Mononuclear cell (primary cell): Measurements from ENCODE around the gene HHEX. TPM values are rescaled to one million over a fixed set of nuclear protein-coding genes. Genes with fewer than 3 reads are reported as not detected.
A peak's percentile ranks its signal among the peaks of the same experiment; 100 is the strongest.
"Not testable (repeated sequence)": the region's sequence is repeated elsewhere in the genome, so short reads cannot be mapped to it uniquely, and the experiment has no call there.

Source experiments
- H3K27me3 ChIP-seq: 2 replicates; pipeline ENCODE4 v1.6.0; 2011; ENCODE audit warnings: low read length, control low read depth; ENCODE audit not compliant: insufficient read depth
- H3K4me1 ChIP-seq: 2 replicates; pipeline ENCODE4 v1.5.1; 2011; ENCODE audit warnings: mild to moderate bottlenecking, low read length, control low read depth; ENCODE audit not compliant: insufficient read depth
- H3K4me3 ChIP-seq: 2 replicates; pipeline ENCODE4 v1.5.1; 2011; ENCODE audit warnings: mild to moderate bottlenecking, low read length, moderate library complexity
- H3K9me3 ChIP-seq: 2 replicates; pipeline ENCODE4 v1.5.1; 2011; ENCODE audit warnings: low read depth, mild to moderate bottlenecking, control low read depth, low read length
- total RNA-seq: library from RNA; depleted of rRNA; stranded (reverse); fragments of >200 nt; gene quantifications from one replicate; pipeline ENCODE4 v1.2.3, GENCODE V29; 2012

HHEX gene
- 30.3 TPM for total RNA-seq

DNA sequence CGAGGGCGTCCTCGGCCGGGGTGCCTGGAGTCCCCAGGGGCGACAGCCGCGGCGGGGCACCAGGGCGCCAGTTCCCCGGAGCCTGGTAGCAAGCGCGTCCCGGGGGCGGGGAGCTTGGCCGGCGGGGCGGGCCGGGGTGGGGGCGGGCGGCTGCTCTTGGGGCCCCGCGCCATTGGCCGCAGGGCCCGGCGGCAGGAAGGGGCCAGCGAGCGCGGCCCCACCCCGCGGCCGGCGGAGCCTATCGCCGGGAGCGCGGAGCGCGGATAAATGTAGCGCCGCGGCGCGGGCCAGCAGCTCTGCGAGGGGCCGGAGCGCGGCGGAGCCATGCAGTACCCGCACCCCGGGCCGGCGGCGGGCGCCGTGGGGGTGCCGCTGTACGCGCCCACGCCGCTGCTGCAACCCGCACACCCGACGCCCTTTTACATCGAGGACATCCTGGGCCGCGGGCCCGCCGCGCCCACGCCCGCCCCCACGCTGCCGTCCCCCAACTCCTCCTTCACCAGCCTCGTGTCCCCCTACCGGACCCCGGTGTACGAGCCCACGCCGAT, at the start of gene HHEX:
Gene HHEX, plus strand, starts transcription at position 293 of the 548 bp plus-strand sequence. Its CDS starts 32 bp downstream, at position 325.
- H3K9me3 ChIP-seq: no peaks in the 10 kb centered on the region
- peak within 1 kb of the TSS; percentile 80 for H3K4me3 ChIP-seq
- peaks cover 6% of the 10 kb centered on the region for H3K27me3 ChIP-seq
- H3K4me1 ChIP-seq: peaks cover 40% of the 10 kb centered on the region

DNA sequence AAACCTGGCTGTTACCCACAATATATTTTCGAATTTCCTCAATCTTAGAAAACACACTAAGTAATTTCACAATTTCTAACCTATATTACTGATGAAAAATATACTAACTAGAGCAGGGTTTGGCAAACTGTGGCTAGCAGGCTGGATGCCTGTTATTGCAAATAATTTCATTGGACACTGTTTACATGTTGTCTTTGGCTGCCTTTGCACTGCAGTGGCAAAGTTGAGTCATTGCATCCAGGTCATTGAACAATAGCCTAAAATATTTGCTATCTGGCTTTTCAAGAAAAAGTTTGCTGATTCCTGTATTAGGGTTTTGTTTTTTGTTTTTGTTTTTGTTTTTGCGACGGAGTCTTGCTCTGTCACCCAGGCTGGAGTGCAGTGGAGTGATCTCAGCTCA, 49.6 kb upstream of the HHEX start:
- no peaks in the 10 kb centered on the region for H3K9me3 ChIP-seq
- no peak overlapping the region for H3K4me3 ChIP-seq
- H3K4me1 ChIP-seq: peaks cover 5% of the 10 kb centered on the region
- no peaks in the 10 kb centered on the region for H3K27me3 ChIP-seq

DNA sequence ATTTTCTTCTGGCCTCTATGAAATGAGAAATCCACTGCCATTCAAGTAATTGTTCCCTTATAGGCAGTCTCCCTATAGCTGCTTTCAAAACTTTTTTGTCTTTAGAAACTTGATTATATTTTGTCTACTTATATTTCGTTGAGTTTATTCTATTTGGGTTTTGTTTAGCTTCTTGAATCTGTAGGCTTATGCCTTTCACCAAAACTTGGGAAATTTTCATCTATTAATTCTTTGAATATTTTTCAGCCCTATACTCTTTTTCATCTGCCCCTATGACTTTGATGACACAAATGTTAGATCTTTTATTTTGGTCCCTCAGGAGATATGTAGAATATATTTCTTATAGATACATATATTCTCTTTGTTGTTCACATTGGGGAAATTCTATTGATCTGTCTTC, 48.3 kb upstream of the HHEX start:
- Histone ChIP-seq H3K4me1 (peaks cover 5% of the 10 kb centered on the region), H3K27me3 (no peaks in the 10 kb centered on the region), H3K9me3 (no peaks in the 10 kb centered on the region), H3K4me3 (no peak overlapping the region)

DNA sequence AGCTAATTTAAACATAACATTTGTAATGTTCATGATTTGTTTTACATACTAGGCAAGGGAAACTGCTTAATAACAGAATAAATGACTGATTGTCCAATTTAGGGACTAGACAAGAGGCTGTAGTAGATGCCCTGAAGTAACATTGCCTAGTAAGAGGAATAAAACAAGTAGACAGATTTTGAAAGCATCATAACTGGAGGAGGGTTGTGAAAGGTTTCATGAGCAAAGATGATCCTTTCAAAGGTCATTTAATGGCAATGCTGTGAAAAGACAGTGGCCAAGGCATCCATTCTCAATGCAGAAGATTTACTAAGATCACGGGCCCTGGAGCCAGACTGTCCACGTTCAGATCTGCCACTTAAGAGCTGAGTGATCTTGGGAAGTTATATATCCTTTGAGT, 44.8 kb upstream of the HHEX start:
- peaks cover 5% of the 10 kb centered on the region for H3K4me1 ChIP-seq
- no peak overlapping the region for H3K4me3 ChIP-seq
- no peaks in the 10 kb centered on the region for H3K27me3 ChIP-seq
- H3K9me3 ChIP-seq: no peaks in the 10 kb centered on the region

DNA sequence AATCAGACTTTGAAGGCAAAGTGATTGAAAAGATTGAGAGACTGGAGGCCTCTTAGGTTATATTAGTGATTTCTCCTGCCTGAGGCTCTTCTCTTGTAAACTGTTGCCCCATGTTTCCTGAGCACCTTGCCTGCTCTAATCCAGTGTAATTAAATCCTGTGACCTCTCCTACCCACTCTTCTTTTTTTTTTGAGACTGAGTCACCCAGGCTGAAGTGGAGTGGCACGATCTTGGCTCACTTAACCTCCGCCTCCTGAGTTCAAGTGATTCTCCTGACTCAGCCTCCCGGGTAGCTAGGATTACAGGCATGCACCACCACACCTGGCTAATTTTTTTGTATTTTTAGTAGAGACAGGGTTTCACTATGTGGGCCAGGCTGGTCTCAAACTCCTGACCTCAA, 38.9 kb upstream of the HHEX start:
- H3K4me3 ChIP-seq, H3K4me1 ChIP-seq, H3K27me3 ChIP-seq, H3K9me3 ChIP-seq: not testable (repeated sequence)

DNA sequence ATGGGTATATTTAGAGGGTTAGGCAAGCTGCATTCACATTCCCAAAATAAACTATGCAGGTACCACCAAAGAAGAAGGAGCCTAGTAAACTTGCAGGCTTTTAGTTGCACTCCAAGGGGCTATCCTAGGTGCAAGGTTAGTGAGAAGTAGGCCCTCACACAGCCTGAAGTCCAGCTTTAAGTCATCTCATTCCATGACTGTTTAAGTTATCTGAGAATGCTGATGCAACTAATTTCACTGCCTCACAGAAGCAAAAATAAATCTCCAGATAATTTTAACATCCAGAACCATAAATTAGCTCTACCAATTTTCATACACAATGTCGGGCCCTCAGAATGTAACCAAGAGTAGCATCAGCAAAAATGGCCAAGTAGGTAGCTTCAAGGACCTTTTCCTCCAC, 34.3 kb upstream of the HHEX start:
- no peaks in the 10 kb centered on the region for H3K9me3 ChIP-seq
- H3K4me3 ChIP-seq: no peak overlapping the region
- H3K27me3 ChIP-seq: no peaks in the 10 kb centered on the region
- H3K4me1 ChIP-seq: no peaks in the 10 kb centered on the region

DNA sequence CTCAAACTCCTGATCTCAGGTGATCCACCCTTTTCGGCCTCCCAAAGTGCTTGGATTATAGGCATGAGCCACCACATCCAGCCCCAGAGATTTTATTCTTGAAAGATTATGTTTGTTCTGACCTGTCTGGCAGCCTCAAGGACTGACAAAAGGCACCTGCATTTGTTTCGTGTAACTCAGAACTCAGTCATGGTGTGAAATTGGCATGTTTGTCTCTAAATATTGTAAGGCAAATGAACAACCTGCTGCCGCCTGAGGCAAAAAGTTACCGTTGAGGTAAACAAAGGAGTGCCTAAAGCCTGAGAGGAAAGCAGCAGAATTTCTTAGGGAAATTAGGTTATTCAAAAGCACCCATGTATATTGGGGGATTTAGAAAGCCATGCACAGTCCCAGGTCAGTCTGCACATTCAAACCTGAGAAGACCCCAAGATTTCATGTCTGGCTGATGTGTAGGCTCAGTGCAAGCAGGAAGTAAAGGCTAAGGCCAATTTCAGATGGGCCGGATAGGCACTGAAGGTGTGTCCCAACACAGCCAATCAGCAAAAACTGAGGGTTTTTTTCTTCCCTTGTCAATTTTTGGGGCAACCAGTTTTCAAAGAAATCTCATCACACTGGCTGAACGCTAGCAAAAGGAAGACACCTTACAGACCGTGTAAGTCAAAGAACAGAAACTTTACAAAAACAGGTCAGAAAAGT, 33.3 kb upstream of the HHEX start:
- no peaks in the 10 kb centered on the region for H3K27me3 ChIP-seq
- no peak overlapping the region for H3K4me3 ChIP-seq
- no peaks in the 10 kb centered on the region for H3K9me3 ChIP-seq
- H3K4me1 ChIP-seq: no peaks in the 10 kb centered on the region

DNA sequence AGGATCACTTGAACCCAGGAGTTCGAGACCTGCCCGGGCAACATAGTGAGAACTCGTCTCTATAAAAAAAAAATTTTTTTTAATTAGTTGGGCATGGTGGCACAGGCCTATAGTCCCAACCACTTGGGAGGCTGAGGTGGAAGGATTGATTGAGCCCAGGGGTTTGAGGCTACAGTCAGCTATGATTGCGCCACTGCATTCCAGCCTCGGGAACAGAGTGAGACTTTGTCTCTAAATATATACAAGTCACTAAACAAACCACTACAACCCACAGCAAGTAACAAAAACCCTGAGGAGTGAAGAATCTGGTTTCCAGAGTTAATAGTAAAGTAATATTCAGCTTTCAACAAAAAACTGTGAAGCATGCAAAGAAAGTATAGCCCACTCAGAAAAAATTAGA, 32.7 kb upstream of the HHEX start:
- no peaks in the 10 kb centered on the region for H3K4me1 ChIP-seq
- H3K4me3 ChIP-seq: no peak overlapping the region
- H3K9me3 ChIP-seq: peaks cover 1% of the 10 kb centered on the region
- no peaks in the 10 kb centered on the region for H3K27me3 ChIP-seq

DNA sequence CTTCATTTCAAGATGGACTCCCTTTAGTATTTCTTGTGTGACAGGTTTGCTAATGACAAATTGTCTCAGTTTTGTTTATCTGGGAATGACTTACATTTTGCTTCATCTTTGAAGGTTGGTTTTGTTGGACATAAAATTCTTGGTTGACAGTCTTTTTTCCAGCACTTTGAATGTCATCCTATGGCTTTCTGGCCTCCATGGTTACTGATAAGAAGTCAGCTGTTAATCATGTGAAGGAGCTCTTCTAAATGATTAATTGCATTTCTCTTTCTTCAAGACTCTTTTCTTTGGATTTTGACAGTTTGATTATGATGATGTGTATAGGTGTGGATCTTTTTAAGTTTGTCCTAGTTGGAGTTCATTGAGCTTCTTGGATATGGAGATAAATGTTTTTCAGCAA, 26.9 kb upstream of the HHEX start:
- no peak overlapping the region for H3K4me3 ChIP-seq
- H3K27me3 ChIP-seq: no peaks in the 10 kb centered on the region
- H3K9me3 ChIP-seq: peaks cover 25% of the 10 kb centered on the region
- no peaks in the 10 kb centered on the region for H3K4me1 ChIP-seq

DNA sequence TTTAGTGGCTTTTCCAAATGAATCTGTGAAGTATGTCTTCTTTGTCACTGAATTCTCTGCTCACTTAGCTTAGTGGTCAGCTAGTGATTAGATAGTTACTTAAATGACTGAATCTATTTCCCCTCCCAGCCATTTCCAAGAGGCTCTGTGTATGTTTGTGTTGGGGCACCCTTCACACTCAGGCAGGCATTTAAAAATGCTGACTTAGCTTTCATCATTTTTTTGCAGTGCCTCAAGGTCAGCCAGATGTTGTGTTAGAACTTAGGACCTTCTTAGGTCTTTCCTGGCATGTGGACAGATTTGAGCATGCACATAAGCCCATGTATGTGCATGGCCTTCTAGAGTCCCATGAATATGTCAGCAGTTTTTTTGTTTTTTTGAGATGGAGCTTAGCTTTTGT, 25.4 kb upstream of the HHEX start:
- H3K27me3 ChIP-seq: no peaks in the 10 kb centered on the region
- no peak overlapping the region for H3K4me3 ChIP-seq
- peaks cover 25% of the 10 kb centered on the region for H3K9me3 ChIP-seq
- H3K4me1 ChIP-seq: no peaks in the 10 kb centered on the region

DNA sequence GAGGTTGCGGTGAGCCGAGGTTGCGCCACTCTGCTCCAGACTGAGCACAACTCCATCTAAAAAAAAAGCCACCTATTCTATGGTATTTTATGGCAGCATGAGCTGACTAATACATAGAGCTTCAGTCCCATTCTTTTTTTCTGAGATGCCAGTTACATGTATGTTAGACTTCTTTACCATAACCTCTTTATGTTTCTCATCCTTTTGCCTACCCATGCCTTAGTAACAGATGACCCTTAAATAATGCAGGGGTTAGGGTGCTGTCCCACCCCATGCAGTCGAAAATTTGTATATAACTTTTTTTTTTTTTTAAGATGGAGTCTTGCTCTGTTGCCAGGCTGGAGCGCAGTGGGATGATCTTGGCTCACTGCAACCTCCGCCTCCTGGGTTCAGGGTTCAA, 22.7 kb upstream of the HHEX start:
- no peaks in the 10 kb centered on the region for H3K27me3 ChIP-seq
- no peaks in the 10 kb centered on the region for H3K4me1 ChIP-seq
- peaks cover 23% of the 10 kb centered on the region for H3K9me3 ChIP-seq
- H3K4me3 ChIP-seq: no peak overlapping the region

DNA sequence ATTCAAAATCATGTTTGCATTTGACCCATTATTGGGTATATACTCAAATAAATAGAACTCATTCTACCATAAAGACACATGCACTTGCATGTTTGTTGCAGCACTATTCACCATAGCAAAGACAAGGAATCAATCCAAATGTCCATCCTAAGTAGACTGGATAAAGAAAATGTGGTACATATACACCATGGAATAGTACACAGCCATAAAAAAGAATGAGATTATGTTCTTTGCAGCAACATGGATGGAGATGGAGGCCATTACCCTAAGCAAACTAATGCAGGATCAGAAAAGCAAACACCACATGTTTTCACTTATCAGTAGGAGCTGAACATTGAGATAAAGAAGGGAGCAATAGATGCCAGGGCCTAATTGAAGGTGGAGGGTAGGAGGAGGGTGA, 12.0 kb upstream of the HHEX start:
- no peaks in the 10 kb centered on the region for H3K27me3 ChIP-seq
- no peak overlapping the region for H3K4me3 ChIP-seq
- H3K4me1 ChIP-seq: peaks cover 15% of the 10 kb centered on the region
- H3K9me3 ChIP-seq: no peaks in the 10 kb centered on the region

DNA sequence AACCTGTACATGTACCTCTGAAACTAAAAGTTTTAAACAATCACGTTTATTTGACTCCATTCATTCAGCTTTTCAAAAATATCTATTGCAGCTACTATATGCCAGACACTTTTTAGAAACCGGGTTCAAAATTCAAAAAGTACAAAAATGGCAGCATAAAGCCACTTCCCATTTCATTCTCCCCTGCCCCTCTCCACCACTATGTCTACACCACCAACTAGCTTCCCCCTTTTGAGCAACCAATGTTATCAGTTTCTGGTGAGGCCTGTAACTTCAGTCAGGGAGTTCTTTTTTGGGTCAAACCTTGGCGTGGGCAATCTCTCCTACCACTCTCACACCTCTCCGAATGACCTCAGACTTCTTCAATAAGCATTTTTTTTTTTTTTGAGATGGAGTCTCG, 11.5 kb upstream of the HHEX start:
- Histone ChIP-seq H3K9me3 (no peaks in the 10 kb centered on the region), H3K27me3 (no peaks in the 10 kb centered on the region), H3K4me3 (no peak overlapping the region), H3K4me1 (peaks cover 15% of the 10 kb centered on the region)

DNA sequence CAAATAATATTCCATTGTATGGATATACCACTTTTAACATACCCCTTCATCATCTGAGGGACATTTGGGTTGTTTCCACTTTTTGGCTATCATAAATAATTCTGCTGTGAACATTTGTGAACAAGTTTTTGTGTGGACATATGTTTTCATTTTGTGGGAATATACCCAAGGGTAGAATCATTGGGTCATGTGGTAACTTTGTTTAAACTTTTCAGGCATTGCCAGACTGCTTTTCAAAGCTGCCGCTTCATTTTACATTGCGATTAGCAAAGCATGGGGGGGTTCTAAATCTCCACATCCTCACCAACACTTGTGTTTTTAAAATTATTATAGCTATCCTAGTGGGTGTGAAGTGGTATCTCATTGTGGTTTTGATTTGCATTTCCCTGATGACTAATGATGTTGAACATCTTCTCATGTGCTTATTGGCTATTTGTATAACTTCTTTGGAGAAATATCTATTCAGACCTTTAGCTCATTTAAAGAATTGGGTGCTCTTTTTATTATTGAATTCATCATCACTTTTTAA, 8.4 kb upstream of the HHEX start:
- Histone ChIP-seq H3K4me3 (no peak overlapping the region), H3K27me3 (no peaks in the 10 kb centered on the region), H3K4me1 (peaks cover 15% of the 10 kb centered on the region), H3K9me3 (no peaks in the 10 kb centered on the region)

DNA sequence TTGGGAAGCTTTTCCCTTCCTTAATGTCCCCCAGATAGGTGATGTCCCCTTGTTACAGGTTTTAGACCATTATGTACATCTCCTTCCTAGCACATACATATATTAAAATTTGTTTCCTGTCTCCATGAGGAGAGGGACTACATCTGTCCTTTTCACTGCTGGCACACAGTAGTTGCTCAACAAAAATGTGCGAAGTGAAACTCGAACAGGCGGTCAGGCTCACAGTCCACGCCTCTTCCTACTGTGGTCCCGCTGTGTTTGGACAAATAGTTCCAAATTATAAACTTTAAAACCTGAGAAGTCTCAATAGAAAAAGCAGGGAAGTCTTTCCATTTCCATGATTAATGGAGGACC, 1.2 kb upstream of the HHEX start:
- H3K4me1 ChIP-seq: peaks cover 35% of the 10 kb centered on the region
- H3K9me3 ChIP-seq: no peaks in the 10 kb centered on the region
- peak overlapping the region; percentile 80 for H3K4me3 ChIP-seq
- H3K27me3 ChIP-seq: peaks cover 3% of the 10 kb centered on the region
